Stimulated activated CD8-positive, alpha-beta memory T cell treated with anti-CD3 and anti-CD28 coated beads, Interleukin-15, amount 100 ng/mL, for 4 hours (primary cell): ENCODE data around the gene ASIC4.

Experiments used
- DNase-seq, 2 donors: peaks; one replicate each; pipeline ENCODE4 v3.0.0-alpha.2; 2020; ENCODE audit warnings: low read depth in 2 of 2

Gene ASIC4

DNA sequence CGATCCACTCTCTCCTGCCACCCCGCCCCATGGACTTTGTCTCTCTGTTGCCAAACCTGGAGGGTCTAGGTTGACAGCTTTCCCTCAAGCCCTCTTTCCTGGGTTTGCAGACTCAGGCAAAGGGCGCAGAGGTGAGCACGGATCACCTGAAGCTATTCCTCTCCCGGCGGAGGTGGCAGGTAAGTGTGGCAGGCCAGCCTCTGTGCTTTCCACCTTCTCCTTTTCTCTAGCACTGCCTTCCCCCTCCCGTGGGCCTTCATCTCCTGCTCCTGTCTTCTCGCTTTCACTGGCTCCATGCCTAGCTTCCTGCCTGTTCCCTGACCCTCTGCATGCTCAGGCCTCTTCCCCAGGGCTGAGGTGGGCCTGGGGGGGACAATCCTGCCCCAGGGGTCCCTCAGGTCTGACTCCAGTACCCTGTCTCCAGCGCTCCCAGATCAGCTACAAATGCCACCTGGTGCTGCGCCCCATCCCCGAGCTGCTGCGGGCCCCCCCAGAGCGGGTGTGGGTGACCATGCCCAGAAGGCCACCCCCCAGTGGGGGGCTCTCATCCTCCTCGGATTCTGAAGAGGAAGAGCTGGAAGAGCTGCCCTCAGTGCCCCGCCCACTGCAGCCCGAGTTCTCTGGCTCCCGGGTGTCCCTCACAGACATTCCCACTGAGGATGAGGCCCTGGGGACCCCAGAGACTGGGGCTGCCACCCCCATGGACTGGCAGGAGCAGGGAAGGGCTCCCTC lies 31.4 kb upstream of the ASIC4 start:
- DNase-seq, result no peak

DNA sequence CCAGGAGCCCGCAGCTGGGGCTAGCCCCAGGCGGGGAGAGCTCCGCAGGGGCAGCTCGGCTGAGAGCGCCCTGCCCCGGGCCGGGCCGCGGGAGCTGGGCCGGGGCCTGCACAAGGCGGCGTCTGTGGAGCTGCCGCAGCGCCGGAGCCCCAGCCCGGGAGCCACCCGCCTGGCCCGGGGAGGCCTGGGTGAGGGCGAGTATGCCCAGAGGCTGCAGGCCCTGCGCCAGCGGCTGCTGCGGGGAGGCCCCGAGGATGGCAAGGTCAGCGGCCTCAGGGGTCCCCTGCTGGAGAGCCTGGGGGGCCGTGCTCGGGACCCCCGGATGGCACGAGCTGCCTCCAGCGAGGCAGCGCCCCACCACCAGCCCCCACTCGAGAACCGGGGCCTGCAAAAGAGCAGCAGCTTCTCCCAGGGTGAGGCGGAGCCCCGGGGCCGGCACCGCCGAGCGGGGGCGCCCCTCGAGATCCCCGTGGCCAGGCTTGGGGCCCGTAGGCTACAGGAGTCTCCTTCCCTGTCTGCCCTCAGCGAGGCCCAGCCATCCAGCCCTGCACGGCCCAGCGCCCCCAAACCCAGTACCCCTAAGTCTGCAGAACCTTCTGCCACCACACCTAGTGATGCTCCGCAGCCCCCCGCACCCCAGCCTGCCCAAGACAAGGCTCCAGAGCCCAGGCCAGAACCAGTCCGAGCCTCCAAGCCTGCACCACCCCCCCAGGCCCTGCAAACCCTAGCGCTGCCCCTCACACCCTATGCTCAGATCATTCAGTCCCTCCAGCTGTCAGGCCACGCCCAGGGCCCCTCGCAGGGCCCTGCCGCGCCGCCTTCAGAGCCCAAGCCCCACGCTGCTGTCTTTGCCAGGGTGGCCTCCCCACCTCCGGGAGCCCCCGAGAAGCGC lies 30.6 kb upstream of the ASIC4 start:
- DNase-seq, result no peak

DNA sequence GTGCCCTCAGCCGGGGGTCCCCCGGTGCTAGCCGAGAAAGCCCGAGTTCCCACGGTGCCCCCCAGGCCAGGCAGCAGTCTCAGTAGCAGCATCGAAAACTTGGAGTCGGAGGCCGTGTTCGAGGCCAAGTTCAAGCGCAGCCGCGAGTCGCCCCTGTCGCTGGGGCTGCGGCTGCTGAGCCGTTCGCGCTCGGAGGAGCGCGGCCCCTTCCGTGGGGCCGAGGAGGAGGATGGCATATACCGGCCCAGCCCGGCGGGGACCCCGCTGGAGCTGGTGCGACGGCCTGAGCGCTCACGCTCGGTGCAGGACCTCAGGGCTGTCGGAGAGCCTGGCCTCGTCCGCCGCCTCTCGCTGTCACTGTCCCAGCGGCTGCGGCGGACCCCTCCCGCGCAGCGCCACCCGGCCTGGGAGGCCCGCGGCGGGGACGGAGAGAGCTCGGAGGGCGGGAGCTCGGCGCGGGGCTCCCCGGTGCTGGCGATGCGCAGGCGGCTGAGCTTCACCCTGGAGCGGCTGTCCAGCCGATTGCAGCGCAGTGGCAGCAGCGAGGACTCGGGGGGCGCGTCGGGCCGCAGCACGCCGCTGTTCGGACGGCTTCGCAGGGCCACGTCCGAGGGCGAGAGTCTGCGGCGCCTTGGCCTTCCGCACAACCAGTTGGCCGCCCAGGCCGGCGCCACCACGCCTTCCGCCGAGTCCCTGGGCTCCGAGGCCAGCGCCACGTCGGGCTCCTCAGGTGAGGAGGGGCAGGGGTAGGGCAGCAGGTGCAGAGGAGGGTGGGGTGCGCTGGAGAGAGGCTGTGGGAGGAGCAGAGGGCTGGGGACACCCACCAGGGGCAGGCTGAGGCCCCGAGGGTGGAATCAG lies 29.7 kb upstream of the ASIC4 start:
- no peak for DNase-seq

DNA sequence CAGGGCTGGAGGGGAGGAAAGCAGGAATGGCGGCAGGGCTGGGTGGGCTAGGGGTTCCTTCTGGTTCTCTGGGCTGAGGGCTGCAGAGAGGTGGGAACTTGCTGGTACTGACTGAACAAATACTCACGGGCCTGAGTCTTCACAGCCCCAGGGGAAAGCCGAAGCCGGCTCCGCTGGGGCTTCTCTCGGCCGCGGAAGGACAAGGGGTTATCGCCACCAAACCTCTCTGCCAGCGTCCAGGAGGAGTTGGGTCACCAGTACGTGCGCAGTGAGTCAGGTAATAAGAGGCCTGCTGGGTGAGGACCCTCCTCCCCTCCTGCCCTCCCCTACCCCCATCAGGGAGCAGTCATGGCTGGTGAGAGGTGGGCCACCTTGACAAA lies 29.1 kb upstream of the ASIC4 start:
- DNase-seq, result no peak

DNA sequence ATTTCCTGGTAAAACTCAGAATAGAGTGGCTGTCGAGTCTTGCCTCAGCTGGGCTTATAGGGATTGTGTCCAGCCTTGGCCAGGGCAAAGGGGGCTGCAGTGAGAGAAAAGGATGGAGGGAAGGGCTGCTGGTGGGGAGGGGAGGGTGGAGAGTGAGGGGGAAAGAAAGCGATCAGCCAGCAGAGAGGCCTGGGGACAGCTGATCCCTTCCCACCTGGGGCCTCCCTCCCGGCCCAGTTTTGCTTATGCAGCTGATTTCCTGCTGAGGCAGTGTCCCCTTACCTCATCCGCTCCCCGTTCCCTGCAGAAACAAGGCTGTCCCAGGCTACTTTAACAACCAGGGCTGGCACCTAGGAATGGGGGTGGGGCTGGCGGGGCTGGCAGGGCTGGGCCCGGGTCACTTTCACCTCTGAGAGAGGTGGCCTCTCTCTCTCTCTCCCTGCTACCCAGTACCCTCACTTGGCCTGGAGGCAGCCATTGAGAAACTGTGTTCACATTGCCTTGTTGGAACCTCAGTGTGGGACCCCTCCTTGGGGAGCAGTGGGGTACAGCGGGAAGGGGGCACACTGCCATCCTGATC lies 27.8 kb upstream of the ASIC4 start:
- no peak for DNase-seq

DNA sequence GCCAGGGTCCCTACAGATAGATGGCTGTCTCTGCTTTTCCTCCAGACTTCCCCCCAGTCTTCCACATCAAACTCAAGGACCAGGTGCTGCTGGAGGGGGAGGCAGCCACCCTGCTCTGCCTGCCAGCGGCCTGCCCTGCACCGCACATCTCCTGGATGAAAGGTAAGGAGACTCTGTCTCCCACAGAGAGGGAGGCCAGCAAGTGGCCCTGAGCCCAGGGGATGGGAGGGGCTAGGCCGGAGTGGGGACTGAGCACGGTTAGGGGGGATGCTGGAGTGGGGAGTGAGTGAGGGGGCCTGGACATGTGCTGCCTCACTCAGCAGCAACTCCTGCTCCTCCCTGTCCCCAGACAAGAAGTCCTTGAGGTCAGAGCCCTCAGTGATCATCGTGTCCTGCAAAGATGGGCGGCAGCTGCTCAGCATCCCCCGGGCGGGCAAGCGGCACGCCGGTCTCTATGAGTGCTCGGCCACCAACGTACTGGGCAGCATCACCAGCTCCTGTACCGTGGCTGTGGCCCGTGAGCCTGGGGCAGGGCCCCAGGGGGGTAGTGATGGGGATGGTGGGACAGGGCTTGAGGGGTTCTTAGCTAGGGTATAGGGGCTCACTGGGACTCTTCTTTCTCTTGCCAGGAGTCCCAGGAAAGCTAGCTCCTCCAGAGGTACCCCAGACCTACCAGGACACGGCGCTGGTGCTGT lies 26.0 kb upstream of the ASIC4 start:
- no peak for DNase-seq

DNA sequence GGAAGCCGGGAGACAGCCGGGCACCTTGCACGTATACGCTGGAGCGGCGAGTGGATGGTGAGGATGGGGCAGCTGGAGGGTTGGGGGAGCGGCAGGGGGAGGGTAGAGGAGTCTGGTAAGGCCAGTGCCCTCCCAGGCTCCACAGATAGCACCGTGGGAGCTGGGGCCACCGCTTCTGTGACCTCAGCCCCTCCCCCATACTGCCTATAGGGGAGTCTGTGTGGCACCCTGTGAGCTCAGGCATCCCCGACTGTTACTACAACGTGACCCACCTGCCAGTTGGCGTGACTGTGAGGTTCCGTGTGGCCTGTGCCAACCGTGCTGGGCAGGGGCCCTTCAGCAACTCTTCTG lies 25.5 kb upstream of the ASIC4 start:
- no peak for DNase-seq

DNA sequence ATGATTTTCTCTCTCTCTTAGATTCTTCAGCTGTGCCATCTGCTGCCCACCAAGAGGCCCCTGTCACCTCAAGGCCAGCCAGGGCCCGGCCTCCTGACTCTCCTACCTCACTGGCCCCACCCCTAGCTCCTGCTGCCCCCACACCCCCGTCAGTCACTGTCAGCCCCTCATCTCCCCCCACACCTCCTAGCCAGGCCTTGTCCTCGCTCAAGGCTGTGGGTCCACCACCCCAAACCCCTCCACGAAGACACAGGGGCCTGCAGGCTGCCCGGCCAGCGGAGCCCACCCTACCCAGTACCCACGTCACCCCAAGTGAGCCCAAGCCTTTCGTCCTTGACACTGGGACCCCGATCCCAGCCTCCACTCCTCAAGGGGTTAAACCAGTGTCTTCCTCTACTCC lies 25.0 kb upstream of the ASIC4 start:
- no peak for DNase-seq

DNA sequence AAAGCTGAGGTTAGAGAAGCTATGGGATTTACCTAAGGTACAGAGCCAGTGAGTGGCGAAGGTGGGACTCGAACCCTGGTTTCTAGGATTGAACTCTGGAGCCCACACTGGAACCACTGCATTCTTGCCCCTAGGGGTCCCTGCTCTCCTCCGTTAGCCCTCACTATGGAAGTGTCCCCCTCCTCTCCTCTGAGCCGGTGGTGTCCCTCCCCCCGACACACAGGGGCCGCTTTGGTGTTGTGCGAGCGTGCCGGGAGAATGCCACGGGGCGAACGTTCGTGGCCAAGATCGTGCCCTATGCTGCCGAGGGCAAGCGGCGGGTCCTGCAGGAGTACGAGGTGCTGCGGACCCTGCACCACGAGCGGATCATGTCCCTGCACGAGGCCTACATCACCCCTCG lies 24.1 kb upstream of the ASIC4 start:
- no peak for DNase-seq

DNA sequence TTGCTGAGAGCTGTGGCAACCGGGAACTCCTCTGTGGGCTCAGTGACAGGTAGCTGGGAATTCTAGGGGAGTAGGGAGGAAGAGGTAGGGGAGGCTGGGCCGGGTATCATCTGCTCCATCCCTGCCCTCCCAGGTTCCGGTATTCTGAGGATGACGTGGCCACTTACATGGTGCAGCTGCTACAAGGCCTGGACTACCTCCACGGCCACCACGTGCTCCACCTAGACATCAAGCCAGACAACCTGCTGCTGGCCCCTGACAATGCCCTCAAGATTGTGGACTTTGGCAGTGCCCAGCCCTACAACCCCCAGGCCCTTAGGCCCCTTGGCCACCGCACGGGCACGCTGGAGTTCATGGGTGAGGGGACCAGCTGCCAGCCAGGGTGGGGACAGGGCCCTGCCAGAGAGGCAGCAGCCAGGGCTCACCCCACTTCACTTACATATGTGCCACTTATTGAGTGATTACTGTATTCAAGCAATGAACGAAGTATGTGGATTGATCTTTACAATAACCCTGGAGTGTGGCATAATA lies 23.6 kb upstream of the ASIC4 start:
- no peak for DNase-seq

DNA sequence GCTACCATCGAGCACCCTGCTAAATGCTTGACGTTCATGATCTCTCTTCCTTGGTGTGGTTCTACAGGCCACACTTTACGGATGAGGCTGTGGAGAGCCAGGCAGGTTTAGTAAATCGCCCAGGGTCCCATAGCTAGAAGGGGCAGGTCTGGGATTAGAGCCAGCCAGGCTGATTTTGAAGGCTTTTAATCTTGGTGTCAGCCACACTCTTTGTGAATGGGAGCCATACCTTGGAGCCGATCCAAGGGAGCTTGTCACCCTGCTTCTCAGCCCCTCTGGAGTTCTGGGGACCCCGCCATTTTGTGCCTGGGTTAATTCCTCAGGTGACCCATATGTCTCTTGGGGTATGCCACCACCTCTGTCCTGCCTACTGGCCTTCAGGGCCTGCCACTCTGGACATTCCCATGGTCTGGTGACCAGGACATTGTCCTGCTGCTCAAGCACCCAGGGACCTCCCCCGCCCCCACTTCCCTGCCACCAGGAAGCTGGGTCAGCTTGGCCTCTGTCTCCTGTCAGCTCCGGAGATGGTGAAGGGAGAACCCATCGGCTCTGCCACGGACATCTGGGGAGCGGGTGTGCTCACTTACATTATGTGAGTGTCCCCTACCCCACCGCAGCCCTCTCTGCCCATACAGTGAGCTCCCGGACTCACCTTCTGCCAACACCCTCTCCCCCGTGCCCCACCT lies 22.9 kb upstream of the ASIC4 start:
- DNase-seq, result no peak

DNA sequence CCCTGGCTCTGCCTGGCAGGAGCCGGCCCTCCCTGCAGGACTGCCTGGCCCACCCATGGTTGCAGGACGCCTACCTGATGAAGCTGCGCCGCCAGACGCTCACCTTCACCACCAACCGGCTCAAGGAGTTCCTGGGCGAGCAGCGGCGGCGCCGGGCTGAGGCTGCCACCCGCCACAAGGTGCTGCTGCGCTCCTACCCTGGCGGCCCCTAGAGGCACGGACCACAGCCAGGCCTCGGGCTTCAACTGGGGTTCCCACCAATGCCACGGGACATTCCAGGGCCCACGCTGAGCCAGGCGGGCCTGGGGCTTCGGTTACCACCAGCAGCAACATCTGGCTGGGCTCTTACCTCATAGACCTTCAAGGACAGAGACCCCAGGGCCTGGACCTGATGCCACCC lies 21.7 kb upstream of the ASIC4 start:
- no peak for DNase-seq

DNA sequence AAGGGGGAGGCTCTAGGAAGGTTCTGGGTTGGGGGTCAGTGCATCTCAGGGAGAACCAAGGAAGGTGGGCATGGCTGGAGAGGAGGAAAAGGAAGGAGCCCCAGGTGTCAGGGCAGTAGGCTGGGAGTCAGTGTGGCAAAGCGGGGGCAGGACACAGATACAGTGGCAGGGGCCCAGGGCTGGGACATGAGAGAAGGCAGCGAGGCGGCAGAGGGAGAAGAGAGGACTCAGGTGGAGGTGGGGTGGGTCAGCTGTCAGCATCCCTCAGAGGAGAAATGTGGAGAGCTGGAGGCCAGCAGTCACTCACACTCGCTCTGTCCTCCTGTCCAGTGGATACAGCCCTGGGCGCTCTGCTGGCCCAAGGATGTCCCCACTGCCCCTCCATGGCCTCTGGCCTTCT lies 21.2 kb upstream of the ASIC4 start:
- no peak for DNase-seq

DNA sequence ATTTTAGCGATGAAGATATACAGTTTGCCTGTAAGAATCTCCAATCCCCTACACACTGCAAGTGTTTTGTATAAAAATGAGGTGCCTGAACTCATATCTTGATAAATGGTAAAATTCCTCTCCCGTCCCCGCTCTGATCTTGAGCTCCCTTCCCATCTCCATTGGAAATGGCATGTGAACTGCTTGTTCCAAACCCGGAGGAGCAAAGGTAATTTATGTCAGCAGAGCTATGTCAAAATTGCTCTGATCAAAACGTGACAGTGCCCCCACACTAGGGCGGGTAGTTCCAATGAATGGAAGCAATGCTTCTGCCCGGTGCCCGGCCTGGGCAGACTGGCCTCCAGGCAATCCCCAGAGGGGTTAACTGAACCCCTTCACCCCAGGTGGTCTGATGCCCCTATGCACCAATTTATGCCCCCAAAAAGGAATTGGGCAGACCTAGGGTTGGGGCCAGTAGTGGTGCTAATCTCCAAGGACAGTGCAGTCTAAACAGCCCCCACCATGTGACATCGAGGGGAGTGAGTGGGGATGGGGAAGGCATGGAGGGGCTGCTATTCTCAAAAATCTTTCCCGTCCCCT lies 19.2 kb upstream of the ASIC4 start:
- no peak for DNase-seq

DNA sequence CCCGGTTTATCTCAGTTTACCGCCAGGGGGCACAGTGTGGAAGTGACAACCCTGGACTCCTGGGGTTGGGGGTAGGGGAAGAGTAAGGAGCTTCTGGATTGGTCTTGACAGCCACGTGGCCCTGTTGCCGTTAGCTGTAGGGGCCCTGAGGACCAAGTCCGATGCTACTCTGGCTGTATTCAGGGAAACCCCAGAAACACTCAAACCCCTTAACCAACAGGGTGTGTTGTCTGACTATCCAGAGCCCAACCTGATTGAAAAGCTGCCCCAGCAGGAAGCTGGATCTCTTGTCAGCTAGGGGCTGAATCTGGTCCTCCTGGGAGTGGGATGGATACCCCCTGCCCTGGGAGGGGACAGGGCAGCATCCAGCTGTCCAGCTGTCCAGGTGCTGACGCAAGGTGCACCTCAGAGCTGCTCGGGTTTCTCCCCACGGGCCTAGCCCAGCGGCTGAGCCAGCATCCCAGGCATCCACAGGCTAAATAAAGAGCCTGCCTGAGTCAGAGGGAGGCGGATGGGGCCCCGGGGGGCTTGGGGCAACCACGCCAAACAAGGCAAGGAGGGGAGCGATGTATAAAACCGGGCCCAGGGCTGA lies 18.7 kb upstream of the ASIC4 start:
- no peak for DNase-seq

DNA sequence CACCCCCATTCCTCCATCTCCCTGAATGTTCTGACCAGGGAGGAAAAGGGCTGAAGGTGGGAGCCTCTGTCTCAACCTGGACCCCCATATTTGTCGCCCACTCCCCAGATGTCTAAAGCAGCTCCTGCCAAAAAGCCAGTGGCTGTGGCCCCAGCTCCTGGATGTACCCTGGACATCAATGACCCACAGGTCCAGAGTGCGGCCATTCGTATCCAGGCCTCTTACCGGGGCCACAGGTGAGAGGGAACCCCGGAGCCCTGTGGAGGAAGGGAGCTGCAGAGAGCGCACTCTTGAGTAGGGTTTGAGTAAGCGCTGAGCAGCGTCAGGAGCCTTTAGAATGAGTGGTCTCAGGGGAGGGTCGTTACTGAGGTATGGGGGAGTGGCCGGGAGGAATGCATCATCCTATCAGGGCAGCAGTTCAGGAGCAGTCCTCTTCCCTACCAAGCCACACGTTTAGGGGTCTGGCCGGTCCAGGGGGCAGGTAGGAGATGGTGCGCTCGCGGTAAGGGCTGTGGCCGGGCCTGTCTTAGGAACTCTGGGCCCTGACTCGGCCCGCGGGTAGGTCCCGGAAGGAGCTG lies 17.9 kb upstream of the ASIC4 start:
- no peak for DNase-seq

DNA sequence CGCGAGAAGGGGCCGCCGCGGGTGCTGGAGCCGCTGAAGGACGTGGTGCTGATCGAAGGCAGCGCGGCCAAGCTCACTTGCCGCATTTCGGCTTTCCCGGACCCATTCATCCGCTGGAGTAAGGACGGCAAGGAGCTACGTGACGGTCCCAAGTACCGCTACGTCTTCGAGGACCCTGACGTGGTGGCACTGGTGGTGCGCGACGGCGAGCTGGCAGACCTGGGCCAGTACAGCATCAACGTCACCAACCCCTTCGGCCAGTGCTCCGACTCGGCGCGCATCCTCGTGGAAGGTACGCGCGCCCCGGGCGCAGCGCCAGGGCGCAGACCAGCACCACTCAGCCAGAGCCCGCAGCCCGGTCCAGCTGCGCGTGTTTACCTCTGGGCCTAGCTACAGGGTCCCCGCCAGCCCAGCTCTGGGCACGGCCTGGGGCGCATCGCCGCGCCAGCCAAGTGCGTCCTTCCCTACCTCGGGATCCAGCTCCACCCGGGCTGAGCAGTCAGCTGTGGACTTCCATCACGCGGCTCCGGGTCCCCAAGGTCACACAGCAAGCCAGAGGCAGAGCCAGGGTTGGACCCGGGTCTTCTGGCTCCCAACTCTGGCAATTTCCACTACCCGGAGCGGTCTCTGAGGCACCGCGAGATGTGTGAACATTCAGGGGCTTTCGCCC lies 17.3 kb upstream of the ASIC4 start:
- DNase-seq, result no peak

DNA sequence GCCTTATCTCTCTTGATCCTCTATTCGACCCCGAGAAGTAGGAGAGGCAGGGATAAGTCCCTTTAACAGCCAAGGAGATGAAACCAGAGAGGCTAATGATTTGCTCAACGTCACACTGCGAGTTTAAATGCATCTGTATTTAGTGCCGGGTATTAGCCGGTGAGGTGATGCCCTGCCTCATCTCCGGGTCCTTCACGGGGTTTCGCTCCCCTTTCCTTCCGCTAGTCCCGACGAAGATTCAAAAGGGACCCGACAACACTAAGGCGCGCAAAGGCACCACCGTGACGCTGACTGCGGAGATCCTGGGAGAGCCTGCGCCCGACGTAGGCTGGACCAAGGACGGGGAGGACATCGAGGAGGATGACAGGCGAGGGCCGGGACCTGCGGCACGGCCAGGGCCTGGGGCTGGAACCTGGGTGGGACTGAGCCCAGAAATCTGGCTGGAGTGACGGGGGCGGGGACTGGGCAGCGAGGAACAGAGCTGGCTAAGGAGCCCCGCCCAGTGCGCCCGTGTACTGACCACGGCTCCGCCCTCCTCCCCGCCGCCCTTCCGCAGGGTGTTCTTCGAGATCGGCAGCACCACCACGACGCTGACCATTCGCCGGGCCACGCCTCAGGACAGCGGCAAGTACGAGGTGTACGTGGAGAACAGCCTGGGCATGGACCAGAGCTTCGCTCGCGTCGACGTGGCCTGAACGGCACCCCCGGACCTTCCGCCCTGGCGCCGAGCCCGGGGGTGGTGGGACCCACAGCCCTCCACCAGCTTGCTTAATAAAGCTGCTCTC lies 16.6 kb upstream of the ASIC4 start:
- DNase-seq, result peak in 1 of 2 donors; percentile 9
